ENCODE results near the gene FBXO15. TPM values are rescaled to one million over a fixed set of nuclear protein-coding genes. Genes with fewer than 3 reads are reported as not detected.

Gene FBXO15
- total and polyA plus RNA-seq, 2 of the 13 experiments (the other 11 are each of a cell fraction or from before 2014, with no cell fraction given), result 0.09 to 0.12 TPM

DNA sequence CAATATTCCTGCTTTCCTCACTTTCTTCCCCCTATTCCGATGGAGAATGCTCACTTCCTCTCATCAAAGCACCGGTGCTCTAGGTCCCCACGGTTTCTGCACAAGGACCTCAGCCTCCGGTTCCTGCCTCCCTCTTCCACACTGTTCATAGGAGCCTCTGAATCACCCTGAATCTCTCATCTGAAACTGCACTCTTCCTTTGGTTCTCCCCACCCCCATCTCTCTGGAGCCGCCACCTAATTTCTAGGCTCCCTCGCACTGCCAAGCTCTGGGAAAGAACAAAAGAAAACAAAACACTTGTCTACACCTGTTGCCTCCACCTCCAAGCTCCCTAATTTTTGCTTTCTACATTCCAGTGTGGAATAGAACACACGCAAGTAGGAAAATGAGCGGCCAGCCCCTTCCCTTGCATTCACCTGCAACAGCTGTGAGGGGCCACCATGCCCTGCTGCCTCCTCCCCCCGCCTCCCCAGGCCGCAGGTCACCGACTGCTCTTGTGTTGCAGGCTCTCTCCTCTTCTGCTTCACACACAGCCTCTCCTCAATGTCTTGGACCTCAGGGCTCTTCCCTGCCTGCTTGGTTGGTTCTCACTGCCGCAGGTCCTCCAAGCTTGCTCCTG lies 9.6 kb downstream of the FBXO15 start (continued):
- no peak for TF ChIP-seq ZFP41 (CRISPR knock-in tag; IDR thresholded peaks at IDR 0.05; ENCODE audit: borderline replicate concordance)

DNA sequence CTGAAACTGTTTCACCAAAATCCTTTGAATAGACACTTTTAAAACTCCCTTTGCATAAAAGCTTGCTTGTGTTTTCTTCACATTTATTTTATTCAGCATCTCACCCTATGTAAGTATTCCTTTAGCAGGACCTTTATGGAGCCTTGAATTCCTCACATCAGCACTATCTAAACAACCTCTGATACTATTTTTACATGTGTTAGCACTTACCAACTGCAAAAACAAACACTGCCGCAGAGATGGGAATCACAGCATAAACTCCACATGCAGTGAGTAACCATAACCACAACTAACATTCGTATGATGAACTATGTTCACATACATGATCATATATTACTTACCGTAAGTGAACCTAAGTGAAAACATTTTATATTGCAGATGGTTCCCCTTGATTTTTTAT lies 15.4 kb downstream of the FBXO15 start:
- Histone ChIP-seq H3K9ac (ENCODE audit: insufficient read depth, low read depth, low read length) (no peak overlapping the region), H3K4me1 (ENCODE audit: insufficient read depth, low read length) (no peaks in the 10 kb centered on the region), H3K9me3 (ENCODE audit: low read length) (no peaks in the 10 kb centered on the region), H3K36me3 (replicated peaks in 1 of 2; ENCODE audit: control insufficient read depth in 1 of 2, insufficient read depth in 2 of 2, low read length in 2 of 2) (no peaks in the 10 kb centered on the region), H3K79me2 (ENCODE audit: insufficient read depth, low read length) (no peaks in the 10 kb centered on the region), H3K27me3 (ENCODE audit: control insufficient read depth in 1 of 2, insufficient read depth in 2 of 2, low read length in 2 of 2) (peaks cover 0 to 15% of the 10 kb centered on the region in 2 experiments; a peak in 1 of 5 replicates), H2AFZ (ENCODE audit: low read length) (no peak overlapping the region), H3K4me2 (ENCODE audit: low read depth, low read length) (no peak overlapping the region), H3K27ac (ENCODE audit: extremely low read length, insufficient read depth, low read length) (no peak overlapping the region), H3K4me3 (replicated peaks in 1 of 3; ENCODE audit: insufficient read depth in 1 of 3, low read depth in 2 of 3, low read length in 3 of 3) (no peak overlapping the region), H4K20me1 (ENCODE audit: insufficient read depth, low read length) (no peaks in the 10 kb centered on the region)
- intact Hi-C loops (cut with micrococcal nuclease; ENCODE audit: unreplicated experiment), result no loop called here
- ChIA-PET CTCF (ENCODE audit: low intra/inter-chr PET ratio, low total read pairs) (no interaction called here), POLR2A (no interaction called here)
- BruUV-seq (replicated peaks), result no TSS peak
- in situ Hi-C loops (cut with HindIII; ENCODE audit: extremely low pct_ligation_motif_present, low pct_unique_long_range_greater_than_20kb), result no loop called here
- no peak for FAIRE-seq
- TF ChIP-seq MAFK (conservative IDR thresholded peaks at IDR 0.05 in 1 of 2, IDR thresholded peaks at IDR 0.05 in 1 of 2; ENCODE audit: low read length in 2 of 2), result 0 out of 4 replicates have a peak, but pooled peaks of 1 of the 2 experiments have one; percentile 12
- TF ChIP-seq, protein P1, sequence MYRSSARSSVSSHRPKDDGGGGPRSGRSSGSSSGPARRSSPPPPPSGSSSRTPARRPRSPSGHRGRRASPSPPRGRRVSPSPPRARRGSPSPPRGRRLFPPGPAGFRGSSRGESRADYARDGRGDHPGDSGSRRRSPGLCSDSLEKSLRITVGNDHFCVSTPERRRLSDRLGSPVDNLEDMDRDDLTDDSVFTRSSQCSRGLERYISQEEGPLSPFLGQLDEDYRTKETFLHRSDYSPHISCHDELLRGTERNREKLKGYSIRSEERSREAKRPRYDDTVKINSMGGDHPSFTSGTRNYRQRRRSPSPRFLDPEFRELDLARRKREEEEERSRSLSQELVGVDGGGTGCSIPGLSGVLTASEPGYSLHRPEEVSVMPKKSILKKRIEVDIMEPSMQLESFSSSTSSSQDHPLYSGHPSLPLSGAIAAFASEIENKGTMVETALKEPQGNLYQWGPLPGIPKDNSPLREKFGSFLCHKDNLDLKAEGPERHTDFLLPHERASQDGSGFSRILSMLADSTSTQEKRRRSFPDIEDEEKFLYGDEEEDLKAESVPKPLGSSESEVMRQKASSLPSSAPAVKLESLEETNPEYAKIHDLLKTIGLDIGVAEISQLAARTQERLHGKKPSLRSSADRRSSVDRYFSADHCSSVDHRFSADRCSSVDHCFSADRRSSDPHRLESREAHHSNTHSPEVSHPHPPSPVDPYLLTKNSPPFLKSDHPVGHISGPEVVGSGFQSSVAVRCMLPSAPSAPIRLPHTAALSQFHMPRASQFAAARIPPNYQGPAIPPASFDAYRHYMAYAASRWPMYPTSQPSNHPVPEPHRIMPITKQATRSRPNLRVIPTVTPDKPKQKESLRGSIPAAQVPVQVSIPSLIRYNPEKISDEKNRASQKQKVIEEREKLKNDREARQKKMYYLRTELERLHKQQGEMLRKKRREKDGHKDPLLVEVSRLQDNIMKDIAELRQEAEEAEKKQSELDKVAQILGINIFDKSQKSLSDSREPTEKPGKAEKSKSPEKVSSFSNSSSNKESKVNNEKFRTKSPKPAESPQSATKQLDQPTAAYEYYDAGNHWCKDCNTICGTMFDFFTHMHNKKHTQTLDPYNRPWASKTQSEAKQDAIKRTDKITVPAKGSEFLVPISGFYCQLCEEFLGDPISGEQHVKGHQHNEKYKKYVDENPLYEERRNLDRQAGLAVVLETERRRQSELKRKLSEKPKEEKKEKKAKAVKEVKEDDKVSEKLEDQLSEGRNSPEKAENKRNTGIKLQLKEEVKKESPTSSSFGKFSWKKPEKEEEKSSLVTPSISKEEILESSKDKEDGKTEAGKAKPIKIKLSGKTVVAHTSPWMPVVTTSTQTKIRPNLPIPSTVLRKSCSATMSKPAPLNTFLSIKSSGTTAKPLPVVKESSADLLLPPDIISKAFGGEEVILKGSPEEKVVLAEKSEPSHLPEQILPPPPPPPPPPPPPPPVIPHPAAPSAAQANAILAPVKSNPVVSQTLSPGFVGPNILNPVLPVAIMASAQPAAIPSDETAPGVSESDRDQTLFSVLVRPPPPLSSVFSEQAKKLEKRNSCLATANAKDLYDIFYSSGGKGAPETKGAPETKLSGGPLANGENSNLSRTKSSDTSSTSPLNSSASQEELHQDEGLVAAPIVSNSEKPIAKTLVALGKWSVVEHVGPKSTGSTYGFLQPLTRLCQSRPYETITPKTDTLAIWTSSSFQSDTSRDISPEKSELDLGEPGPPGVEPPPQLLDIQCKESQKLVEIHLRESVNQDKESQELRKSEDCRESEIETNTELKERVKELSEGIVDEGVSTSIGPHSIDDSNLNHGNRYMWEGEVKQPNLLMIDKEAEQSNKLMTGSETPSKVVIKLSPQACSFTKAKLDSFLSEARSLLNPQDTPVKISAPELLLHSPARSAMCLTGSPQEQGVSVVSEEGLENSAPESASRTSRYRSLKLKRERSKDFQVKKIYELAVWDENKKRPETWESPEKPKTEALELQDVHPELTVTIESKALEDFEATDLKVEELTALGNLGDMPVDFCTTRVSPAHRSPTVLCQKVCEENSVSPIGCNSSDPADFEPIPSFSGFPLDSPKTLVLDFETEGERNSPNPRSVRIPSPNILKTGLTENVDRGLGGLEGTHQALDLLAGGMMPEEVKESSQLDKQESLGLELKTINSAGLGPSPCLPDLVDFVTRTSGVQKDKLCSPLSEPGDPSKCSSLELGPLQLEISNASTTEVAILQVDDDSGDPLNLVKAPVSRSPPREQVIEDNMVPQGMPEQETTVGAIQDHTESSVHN (CRISPR knock-in tag; IDR thresholded peaks at IDR 0.05), result no peak
- no peak for TF ChIP-seq ZNF468 (CRISPR knock-in tag; IDR thresholded peaks at IDR 0.05)
- TF ChIP-seq, protein P2, sequence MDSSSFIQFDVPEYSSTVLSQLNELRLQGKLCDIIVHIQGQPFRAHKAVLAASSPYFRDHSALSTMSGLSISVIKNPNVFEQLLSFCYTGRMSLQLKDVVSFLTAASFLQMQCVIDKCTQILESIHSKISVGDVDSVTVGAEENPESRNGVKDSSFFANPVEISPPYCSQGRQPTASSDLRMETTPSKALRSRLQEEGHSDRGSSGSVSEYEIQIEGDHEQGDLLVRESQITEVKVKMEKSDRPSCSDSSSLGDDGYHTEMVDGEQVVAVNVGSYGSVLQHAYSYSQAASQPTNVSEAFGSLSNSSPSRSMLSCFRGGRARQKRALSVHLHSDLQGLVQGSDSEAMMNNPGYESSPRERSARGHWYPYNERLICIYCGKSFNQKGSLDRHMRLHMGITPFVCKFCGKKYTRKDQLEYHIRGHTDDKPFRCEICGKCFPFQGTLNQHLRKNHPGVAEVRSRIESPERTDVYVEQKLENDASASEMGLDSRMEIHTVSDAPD (CRISPR knock-in tag; IDR thresholded peaks at IDR 0.05), result no peak
- no peak for DNase-seq (ENCODE audit: low spot score)
- ATAC-seq, result no peak
- 15% methylated on average over 3 of the region's 3 CpGs for WGBS (ENCODE audit: low lambda C conversion rate)
